HL-60 (cell line): ENCODE measurements around the gene SLC2A9.

Experiments used
- CTCF ChIP-seq: IDR thresholded peaks from one replicate; pipeline ENCODE4 v1.5.1; 2011; ENCODE audit warnings: low read length, control low read depth, inconsistent platforms; ENCODE audit not compliant: insufficient read depth
- POLR2AphosphoS5 ChIP-seq: IDR thresholded peaks from 2 replicates; pipeline ENCODE4 v1.6.1; 2012; ENCODE audit warnings: low read depth

DNA sequence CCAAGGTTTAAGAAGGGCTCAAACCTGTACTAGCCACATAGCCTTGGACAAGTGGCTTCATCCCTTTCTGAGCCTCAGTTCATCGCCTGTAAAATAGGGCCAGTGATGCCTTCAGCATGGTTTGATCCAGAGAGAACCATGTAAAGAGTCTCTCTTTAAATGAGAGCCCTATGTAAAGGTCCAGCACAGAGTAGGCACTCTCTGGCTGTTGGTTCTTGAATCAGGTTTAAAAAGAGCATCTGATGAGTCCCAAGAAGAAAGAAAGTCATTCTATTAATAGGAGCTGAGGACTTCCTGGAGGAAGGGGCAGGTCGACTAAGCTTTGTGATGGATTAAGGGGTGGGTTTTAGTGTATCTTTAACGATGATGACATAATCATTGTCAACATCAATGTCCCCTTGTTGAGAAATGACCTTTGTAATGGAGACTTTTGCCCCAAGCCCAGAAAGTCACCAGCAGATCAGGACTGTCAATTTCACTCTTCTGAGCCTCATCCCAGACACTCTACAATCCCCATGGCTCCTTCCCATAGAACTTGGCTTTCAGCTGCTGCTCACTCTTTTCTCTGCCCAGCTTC is 4.0 kb upstream of the SLC2A9 start:
- no peak for TF ChIP-seq CTCF
- TF ChIP-seq POLR2AphosphoS5, result no peak
